HEK293T (cell line): Measurements from ENCODE around the gene CLEC2B.

ENCODE experiments used
- ARNT ChIP-seq: fragments of 450-650 bp; IDR thresholded peaks from 2 replicates; pipeline ENCODE4 v1.6.1; 2017; ENCODE audit warnings: mild to moderate bottlenecking
- BHLHE40 ChIP-seq: fragments of 450-650 bp; IDR thresholded peaks from 2 replicates; pipeline ENCODE4 v1.6.1; 2016; ENCODE audit warnings: mild to moderate bottlenecking, moderate library complexity, borderline replicate concordance
- CTBP1 ChIP-seq: fragments of 450-650 bp; IDR thresholded peaks from 2 replicates; pipeline ENCODE4 v1.6.1; 2016; ENCODE audit warnings: borderline replicate concordance
- ELF4 ChIP-seq: fragments of 450-650 bp; IDR thresholded peaks from 2 replicates; pipeline ENCODE4 v1.6.1; 2017; ENCODE audit warnings: antibody characterized with exemption
- FOXA1 ChIP-seq: fragments of 450-650 bp; IDR thresholded peaks from 2 replicates; pipeline ENCODE4 v1.6.1; 2016; ENCODE audit warnings: mild to moderate bottlenecking
- FOXM1 ChIP-seq: fragments of 450-650 bp; IDR thresholded peaks from 2 replicates; pipeline ENCODE4 v1.6.1; 2017; ENCODE audit warnings: mild to moderate bottlenecking, borderline replicate concordance
- HDGF ChIP-seq: fragments of 450-650 bp; IDR thresholded peaks from 2 replicates; pipeline ENCODE4 v1.6.1; 2017; ENCODE audit warnings: antibody characterized with exemption, borderline replicate concordance
- NFRKB ChIP-seq: fragments of 450-650 bp; IDR thresholded peaks from 2 replicates; pipeline ENCODE4 v1.6.1; 2016; ENCODE audit warnings: mild to moderate bottlenecking, moderate library complexity
- SP1 ChIP-seq: fragments of 450-650 bp; IDR thresholded peaks from 2 replicates; pipeline ENCODE4 v1.6.1; 2017
- SUZ12 ChIP-seq: fragments of 450-650 bp; IDR thresholded peaks from 2 replicates; pipeline ENCODE4 v1.6.1; 2016; ENCODE audit warnings: mild to moderate bottlenecking
- TARDBP ChIP-seq: fragments of 450-650 bp; IDR thresholded peaks from 2 replicates; pipeline ENCODE4 v1.6.1; 2016
- ZNF384 ChIP-seq: fragments of 450-650 bp; IDR thresholded peaks from 2 replicates; pipeline ENCODE4 v1.6.1; 2016
- TF ChIP-seq, protein P1 (sequence below): fragments of 450-650 bp; IDR thresholded peaks from 2 replicates; pipeline ENCODE4 v1.6.1; 2016

DNA sequence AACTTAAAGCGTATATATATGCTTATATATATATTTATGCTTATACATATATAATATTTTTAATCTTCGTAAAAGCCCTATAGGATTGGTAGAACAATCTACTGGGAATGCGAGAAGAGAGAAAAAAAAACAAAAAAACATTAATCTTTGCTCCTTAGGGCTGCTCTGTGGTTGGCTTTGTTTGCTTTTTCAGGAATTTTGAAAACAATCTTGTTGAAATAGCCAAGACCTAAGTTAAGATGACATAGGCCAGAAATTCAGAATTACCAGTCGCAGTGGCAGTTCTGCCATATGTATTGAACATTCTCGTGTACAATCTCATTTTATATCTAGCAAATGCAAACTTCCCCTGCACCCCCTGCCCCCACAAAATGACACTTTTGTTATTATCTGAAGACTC is 12.8 kb upstream of the CLEC2B start:
- TF ChIP-seq TARDBP (no peak), BHLHE40 (no peak), ZNF384 (no peak), FOXM1 (no peak), SP1 (no peak), CTBP1 (no peak), SUZ12 (no peak), ARNT (no peak), ELF4 (no peak), NFRKB (no peak), FOXA1 (no peak), HDGF (no peak)
- TF ChIP-seq, protein P1, sequence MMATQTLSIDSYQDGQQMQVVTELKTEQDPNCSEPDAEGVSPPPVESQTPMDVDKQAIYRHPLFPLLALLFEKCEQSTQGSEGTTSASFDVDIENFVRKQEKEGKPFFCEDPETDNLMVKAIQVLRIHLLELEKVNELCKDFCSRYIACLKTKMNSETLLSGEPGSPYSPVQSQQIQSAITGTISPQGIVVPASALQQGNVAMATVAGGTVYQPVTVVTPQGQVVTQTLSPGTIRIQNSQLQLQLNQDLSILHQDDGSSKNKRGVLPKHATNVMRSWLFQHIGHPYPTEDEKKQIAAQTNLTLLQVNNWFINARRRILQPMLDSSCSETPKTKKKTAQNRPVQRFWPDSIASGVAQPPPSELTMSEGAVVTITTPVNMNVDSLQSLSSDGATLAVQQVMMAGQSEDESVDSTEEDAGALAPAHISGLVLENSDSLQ, result no peak
